ENCODE measurements around the gene PTMA.

GRCh38 chr2:231710799-231711676, 2.7 kb downstream of the PTMA start:
- TF ChIP-seq POLR2A (IDR thresholded peaks at IDR 0.05) (no peak), CTCF (IDR thresholded peaks at IDR 0.05) (no peak)

Data from thyroid gland (tissue), 4 donors.